ENCODE results near the gene ROR1. TPM values are rescaled to one million over a fixed set of nuclear protein-coding genes. Genes with fewer than 3 reads are reported as not detected.

ROR1 gene
- total RNA-seq, 1 donor from 2014 or later, result 0.26 TPM

Other genes with a start within 250 kb of the ROR1 start
- 42.4 and 69.2 TPM in 2 replicates for gene PGM1, start 180.6 kb upstream of the ROR1 start, total RNA-seq